HG02623 (cell line): ENCODE measurements around the gene TTLL11.
"Not testable (repeated sequence)": the region's sequence is repeated elsewhere in the genome, so short reads cannot be mapped to it uniquely, and the experiment has no call there.

Source experiments
- ATAC-seq: cut with Tn5 transposase; IDR thresholded peaks from one replicate; pipeline ENCODE4 v1.9.1; 2021; ENCODE audit warnings: moderate library complexity; ENCODE audit not compliant: unreplicated experiment

TTLL11 gene

DNA sequence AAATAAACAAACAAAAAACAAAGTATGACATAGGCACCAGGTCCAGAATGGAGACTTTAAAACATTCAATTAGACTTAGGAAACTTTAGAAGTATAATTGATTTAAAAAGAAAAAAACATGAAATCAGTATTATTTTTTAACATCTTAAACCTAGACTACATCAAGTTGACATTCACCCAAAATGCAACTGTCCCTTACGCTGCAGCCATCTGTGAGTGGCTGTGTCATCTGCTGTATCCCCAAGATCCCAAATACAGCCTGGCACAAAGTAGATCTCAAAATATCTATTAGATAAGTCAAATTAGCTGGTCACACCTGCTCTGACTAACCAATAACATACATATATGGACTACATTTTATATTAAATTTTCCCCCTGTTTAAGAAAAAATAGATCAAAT is 7.8 kb downstream of the TTLL11 start:
- no peak for ATAC-seq

DNA sequence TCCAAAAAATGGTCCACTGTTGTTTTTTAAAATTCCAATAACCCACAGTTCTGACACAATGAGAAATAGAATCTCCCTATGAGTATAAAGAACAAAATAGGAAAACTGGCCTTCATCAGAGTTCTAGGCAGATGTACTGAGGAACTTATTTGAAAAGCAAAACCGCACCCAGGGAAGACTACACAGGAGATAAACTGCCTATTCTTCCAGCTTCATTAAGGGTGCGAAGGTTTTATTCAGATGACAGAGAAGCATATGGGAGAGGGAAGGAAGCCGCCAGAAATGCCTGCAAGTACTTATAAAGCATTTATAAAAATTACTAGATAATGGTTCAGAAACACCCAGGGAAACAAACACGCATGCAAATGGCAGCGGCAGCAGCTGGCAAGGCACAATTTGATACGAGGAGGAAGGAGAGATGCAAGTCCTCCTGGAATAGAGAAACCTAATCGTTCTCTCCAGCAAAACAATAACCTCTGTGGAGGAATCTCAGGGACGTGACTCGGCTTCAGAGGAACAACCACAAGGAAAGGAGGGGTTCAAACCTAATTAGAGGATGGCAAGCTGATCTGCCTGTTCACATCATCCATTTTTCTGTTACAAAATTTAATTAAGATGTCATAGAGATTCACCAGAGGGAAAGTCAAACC is 9.0 kb downstream of the TTLL11 start:
- ATAC-seq: no peak

DNA sequence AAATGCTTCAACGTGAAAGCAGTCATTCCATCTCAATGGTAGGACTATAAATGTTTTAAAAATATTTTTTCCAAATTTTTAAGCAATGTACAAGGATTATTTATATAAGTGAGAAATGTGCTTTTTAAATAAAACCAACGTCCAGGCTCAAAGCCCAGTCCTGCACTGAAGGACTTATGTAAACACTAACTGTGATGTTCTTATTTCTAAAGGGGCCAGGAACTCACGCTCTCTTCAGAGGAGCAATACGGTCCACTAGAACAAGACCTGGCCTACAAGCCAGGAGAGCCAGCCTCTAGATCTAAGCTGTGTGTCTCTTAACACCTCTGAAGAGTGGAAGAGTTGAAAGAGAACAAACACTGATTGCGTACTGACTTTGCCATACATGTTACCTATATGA is 12.1 kb downstream of the TTLL11 start:
- no peak for ATAC-seq

DNA sequence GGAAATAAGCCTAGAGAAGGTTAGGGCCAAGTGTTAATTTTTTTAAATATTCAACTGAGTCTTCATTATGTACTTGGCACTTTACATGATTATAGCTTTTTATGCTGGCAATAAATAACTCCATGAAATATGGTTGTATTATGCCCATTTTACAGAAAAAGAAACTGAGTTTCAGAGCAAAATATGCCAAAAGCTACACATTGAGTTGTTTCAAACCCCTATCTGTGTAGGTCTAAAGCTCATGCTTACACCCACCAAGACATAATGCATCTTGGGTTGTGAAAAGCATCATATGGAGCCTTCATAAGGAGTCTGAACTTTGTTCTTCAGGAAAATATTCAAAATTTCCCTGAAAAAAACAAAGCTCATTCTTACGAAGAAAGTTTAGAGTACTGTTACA is 14.6 kb downstream of the TTLL11 start:
- no peak for ATAC-seq

DNA sequence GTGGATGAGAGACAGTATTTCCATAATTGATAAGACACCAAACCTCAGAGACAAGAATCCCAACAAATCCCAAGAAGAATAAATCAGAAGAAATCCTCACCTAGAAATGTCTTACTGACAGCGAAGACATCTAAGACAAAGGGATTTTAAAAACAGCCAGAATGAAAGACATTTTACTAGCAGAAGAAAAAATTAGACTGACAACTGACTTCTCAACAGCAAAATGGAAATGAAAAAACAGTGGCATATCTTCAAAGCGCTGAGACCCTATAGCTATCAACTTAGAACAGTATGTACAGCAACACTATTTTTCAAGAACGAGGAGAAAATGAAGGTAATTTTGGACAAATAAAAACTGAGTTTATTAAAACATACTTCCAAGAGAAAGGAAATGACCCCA is 16.3 kb downstream of the TTLL11 start:
- ATAC-seq: no peak

DNA sequence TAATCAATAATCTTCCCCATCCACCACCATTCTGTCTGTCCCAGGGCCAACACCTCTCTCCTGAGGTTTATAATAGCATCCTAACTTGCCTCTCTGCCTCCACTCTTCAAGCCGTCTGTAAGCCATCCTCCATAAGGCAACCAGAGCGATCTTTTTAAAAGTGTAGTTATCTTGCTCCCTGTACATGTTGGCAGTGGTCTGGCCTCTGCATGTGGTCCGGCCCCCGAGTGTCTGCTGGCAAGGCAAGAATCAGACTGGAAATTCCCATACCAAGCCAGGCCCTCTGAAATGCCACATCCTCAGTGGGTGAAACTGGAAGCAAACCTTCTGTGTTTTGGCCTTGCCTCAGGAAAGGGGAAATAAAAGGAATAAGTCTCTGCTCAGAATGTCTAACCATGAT is 17.0 kb downstream of the TTLL11 start:
- ATAC-seq: no peak

DNA sequence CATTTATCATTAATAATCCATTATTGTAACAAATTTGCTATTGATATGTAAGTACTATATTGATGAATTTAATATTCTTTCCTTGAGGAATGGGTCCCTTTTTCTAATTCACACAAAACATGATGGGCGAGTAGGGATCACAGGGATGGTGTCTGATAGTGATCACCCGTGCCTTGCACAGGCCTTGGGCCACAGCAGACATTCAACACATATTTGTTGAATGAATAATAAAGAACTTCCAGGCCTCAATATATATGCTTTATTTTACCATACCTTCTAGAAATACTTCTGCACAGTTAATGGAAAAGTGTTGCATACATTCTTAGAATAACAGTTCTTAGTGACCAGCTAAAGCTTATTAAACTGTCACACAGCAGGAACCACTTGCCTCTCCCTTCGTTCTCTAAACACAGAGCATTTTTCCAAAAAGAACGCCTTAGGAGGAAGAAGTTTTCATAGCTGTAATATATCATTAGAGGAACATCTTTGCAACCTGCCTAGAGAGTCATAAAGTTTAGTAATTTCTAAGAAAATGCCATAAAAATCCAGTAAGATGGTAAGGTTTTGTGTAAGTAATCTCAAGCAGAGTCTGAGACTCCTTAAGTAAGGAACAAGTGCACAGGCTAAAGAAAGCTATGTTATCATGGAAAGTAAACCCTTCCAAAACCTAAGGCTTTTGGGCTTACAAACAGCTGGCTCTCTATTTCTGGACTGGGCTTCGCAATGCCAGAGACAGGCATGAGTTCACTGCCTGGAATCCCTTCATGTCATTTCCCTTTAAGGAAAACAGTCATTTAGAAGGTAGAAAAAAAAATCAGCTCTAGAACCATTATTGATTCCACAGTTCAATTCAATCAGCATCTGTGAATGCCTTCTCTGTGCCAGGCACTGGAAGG is 17.7 kb downstream of the TTLL11 start:
- no peak for ATAC-seq

DNA sequence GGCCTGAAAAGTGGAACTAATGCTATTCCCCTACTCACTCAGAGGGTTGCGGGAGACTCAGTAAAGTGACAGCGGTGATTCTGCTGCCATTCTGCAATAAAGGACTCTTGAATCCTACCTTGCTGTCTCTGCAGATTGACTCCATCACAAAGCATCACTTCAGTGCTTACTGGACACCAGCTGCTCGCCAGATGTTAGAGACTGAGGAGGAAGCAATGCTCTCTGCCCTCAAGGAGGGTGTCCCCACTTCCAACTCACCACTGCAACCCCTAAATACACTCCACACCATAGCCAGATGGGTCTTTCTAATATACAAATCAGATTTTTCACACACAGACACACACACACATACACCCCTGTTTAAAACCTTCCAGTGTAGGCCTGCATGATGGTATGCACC is 21.4 kb downstream of the TTLL11 start:
- ATAC-seq: no peak

DNA sequence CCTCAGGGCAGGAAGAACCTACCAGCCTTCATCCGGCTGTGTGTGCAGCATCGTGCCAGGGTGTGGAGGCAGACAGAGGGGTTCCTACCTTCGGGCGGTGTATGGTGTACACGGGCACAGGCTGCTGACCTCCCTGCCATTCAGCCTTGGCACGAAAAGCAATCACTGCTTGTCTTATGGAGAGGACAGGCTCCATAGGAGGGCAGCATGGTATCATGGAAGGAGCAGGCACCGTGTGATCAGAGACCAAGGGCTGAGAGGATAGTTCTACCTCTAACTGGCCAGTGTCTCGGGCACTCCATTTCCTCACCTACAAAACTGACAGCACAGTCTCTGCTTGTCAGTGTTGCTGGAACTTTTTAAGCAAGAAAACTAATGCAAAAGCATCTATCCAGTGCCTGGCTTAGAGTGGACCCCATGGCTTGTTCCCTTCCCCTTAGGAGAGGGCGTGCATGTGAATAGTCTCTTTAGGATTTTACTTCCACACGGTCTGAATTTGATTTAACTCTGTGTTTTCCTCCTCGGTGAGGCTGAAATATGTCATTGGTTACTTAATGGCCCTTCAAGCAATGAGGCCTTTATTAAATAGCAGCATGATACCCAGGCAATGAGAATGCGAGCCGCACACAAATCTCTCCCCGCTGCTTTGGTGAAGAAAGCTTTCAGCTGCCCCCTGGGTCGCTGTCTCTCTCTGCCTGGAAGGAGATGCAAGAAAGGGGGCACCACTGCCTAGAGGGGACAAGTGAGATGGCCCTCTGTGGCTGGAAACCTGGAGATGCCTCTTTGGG is 22.2 kb downstream of the TTLL11 start:
- ATAC-seq: no peak

DNA sequence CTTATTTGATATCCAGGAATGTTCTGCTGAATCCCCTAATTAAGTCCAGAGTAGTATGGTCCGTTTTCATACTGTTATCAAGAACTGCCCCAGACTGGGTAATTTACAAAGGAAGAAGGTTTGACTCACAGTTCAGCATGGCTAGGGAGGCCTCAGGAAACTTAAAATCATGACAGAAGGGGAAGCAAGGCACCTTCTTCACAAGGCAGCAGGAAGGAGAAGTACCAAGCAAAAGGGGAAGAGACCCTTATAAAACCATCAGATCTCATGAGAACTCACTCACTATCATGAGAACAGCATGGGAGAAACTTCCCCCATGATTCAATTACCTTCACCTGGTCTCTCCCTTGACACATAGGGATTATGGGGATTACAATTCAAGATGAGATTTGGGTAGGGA is 26.4 kb downstream of the TTLL11 start:
- not testable (repeated sequence) for ATAC-seq

DNA sequence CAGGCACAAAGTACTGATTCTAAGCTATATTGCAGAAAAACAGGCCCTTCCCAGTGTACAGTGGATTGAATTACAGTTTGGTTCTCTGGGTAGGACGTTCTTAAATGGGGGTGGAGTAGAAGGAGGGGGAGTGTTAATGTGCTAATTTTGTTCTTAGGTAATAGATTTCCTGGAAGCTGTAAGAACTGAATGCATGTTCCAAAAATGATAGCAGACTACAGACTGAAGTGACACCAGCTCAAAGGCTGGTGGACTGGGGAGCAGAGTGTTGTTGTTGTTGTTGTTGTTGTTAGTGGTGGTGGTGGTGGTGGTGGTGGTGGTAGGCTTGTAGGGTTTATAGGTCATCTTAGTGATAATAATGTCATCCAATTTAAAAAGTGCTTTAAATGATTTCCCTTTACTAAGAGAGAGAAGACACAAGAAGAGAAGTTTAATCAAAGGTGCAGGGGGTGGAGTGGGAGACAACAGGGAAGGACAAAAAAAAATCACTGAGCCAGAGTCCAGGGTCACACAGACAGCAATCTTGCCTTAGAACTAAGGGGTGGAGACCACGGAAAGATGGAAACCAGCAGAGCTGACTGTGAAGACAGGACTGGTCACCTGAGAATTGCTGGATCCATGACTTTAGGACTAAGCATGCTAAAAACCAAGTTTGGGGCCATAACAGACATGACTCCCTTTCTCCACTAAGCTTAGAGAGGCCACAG is 27.0 kb downstream of the TTLL11 start:
- no peak for ATAC-seq

DNA sequence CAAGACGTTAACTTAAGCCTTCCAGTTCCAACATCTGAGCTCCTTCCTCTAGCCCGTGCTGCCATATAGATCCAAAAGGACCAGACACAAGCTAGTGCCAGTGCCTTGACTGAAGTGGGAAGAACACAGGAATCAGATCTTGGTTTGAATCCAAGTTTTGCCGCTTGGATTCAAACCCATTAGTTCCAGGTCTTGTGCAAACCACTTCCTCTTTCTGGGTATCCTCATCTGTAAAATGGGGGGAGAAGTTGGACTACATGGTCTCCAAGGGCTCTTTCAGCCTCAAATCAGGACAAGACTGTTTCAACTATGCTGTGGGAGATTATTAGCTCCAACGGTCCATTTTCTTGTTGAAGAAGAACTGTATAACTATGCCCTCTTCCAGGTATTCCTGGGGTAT is 32.6 kb downstream of the TTLL11 start:
- ATAC-seq: no peak

DNA sequence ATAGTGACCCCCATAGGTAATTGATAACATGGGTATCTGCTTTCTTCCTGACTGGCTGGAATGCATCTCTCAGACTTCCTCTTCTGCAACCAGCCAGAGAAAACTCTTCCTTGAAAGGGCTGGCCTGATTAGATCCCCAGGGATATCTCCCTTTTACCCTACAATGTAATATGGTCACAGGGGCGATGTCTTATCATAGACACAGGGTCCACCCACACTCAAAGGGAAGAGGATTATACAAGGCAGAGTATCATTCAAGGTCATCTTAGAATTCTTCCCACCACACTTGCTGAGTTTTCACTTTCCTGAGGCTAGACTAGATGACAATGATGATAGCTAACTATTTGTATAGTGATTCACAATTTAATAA is 33.2 kb downstream of the TTLL11 start:
- no peak for ATAC-seq

DNA sequence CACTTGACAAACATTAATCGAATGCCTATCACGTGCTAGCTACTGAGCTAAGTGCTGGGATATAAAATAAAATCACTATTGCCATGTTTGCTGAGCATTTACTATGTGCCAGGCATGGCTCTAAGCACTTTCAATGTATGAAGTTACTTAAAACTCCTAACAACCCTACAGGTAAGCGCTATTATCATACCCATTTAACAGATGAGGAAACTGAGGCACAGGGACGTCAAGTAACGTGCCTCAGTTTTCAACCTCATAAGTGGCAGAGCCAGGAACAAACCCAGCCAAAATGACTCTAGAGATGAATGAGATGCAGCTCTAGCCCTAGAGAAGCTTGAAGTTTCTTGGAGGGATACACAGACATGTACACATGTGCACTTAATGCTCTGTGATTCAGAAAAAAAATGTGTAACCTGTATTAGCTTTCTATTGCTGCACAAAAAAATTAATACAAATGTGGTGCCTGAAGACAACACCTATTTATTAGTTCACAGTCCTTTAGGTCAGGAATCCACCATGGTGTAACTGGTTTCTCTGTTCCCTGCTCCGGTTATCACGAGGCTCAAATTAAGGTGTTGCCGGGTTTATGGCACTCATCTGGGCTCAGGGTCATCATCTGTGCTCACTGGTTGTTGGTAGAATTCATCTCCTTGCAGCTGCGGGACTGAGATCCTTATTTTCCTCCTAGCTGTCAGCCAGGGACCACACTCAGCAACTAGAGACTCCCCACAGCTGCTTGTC is 33.7 kb downstream of the TTLL11 start:
- ATAC-seq: no peak

DNA sequence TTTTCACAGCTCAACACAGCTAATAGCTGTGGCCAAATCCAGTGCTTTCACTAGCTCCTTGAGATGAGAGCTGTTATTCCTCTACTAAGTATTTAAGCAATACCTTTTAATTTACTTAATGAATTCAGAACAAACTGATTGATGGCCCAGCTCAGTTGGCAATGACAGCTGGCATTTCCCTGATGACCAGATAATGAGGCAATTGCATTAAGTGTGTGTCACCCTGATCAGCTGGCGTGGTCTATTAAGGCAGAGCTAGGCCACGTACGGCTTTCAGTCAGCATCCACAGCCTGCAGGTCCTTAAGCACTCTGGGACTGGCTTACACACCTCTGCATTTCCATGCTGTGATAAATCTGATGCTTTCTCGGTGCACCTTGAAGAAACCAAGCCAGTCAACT is 34.4 kb downstream of the TTLL11 start:
- no peak for ATAC-seq

DNA sequence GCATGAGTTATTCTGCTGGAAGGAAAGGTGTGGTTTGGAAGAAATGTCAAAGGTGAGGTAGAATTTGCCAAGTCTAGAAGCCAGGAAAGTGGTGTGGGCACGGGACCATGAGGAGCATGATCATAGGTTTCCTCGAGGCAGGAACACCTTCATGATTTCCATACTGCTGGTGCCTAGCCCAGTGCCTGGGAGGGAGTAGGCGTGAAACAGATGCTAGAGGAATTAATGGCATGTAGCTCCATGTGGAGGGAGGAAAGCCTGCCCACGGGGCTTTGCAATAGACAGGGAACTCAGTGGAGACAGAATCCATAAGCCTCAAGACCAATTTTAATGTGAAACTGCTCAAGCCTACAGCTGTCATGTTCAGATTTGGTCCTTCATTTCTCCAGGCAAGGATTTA is 35.1 kb downstream of the TTLL11 start:
- no peak for ATAC-seq

DNA sequence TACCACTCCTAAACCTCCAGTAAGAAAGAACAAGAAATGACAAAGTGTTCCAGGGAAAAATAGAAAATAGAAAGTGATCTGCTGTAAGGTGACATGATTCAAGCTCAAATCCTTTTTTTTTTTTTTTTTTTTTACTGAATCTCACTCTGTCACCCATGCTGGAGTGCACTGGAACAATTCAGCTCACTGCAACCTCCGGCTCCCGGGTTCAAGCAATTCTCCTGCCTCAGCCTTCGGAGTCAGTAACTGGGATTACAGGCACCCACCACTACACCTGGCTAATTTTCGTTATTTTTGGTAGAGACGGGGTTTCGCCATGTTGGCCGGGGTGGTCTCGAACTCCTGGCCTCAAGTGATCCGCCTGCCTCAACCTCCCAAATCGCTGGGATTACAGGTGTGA is 35.9 kb downstream of the TTLL11 start:
- no peak for ATAC-seq

DNA sequence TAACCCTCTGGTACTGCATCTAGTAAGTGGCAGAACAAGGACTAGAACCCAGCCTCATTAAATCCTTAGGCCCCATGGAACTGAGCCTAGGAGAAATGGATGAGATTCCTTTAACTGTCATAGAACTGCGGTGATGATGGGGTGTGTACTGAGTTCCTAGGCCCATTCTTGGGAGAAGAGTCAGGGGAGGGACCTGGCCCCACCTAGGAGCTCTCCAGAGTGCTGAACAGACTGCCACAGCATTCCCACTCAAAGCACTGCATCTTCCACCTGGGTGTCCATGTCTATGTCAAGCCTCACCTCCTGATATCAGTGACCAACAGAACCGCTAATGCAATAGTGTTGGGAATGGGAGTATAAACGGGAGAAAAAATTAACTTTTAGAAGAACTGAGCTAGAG is 36.6 kb downstream of the TTLL11 start:
- no peak for ATAC-seq

DNA sequence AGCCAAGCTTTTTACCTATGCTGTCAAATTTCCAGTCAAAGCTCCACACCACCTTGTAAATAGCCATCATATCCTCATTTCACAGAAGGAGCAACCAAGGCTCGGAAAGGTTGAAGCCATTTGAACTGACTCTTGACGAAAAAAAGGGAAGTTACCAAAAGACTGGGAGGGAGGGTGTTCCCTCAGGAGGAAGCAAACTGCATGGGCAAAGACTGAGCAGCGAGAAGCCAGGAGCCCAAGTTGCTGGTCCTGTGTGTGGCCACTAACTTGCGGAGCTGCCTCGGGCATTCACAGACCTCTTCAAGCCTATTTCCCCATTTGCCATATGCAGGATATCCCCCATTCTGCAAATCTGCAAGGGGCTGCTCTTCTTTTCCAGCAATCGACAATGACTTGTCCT is 37.4 kb downstream of the TTLL11 start:
- no peak for ATAC-seq

DNA sequence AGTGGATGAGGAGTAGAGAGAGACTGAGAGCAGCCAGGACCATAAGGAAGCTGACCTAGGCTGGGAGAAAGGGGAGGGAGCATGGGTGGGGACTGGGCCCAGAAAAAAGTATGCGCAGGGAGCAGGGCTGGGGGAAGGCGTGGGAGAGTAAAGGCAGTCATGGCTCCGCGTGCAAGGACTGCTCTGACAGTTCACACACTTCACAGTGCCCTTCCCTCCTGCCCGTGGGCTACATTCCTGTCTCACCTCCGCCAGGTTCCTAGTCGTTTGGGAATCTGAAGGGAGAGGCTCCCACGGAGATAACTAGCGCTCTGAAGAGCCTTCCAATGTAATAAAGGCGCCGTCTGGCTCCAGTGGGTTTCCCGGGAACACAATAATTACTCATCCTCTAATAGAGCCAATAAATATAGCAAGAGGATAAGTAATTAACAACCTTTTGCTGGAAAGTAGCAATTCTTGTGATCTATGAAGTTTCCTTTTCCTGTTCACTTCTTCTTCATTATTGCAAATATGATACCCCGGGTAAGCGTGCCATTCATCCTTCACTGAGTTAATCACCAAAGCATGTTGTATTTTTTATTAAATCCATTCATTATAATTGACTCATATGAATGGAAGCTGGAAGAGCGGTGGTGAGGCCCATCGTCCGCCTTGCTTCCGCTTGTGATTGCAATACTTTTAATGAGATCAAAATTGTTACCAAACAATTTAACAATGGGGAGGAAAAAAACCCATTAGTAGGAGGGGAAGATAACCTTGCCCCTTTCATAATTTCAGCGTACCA is 39.3 kb downstream of the TTLL11 start:
- no peak for ATAC-seq
